ENCODE measurements around the gene MYO5A. TPM values are rescaled to one million over a fixed set of nuclear protein-coding genes. Genes with fewer than 3 reads are reported as not detected.

MYO5A gene
- total RNA-seq, 4 donors from 2014 or later, result 10.3 to 26.0 (median 22.7) TPM

GRCh38 chr15:52502608-52503007 lies 26.1 kb downstream of the MYO5A start:
- Histone ChIP-seq H3K4me1 (no peaks in the 10 kb centered on the region), H3K27ac (no peak overlapping the region), H3K9me3 (no peaks in the 10 kb centered on the region), H3K27me3 (no peaks in the 10 kb centered on the region), H3K4me3 (no peak overlapping the region), H3K36me3 (no peaks in the 10 kb centered on the region)
- no peak for DNase-seq
- TF ChIP-seq POLR2A (IDR thresholded peaks at IDR 0.05) (no peak), CTCF (IDR thresholded peaks at IDR 0.05) (no peak)
- intact Hi-C loops (cut with DNase I; ENCODE audit: low total_unique reads), result no loop called here

- intact Hi-C loops (cut with DNase I; ENCODE audit: low total_unique reads), result no loop called here
- TF ChIP-seq POLR2A (IDR thresholded peaks at IDR 0.05) (no peak), CTCF (IDR thresholded peaks at IDR 0.05) (no peak)
- H3K36me3 ChIP-seq, result no peaks in the 10 kb centered on the region
These were observed 29.2 kb downstream of the MYO5A start for GRCh38 chr15:52499506-52499905.

GRCh38 chr15:52498706-52499105 lies 30.0 kb downstream of the MYO5A start:
- H3K4me1 ChIP-seq, result no peaks in the 10 kb centered on the region
- no peaks in the 10 kb centered on the region for H3K27me3 ChIP-seq
- H3K27ac ChIP-seq, result no peak overlapping the region
- no peaks in the 10 kb centered on the region for H3K9me3 ChIP-seq
- H3K4me3 ChIP-seq, result no peak overlapping the region
- intact Hi-C loops (cut with DNase I; ENCODE audit: low total_unique reads), result no loop called here
- no peaks in the 10 kb centered on the region for H3K36me3 ChIP-seq
- no peak for DNase-seq
- TF ChIP-seq POLR2A (IDR thresholded peaks at IDR 0.05), result no peak

More at GRCh38 chr15:52499506-52499905, 29.2 kb downstream of the MYO5A start:
- Histone ChIP-seq H3K9me3 (no peaks in the 10 kb centered on the region), H3K27ac (no peak overlapping the region), H3K4me3 (no peak overlapping the region), H3K27me3 (no peaks in the 10 kb centered on the region), H3K4me1 (no peaks in the 10 kb centered on the region)
- no peak for DNase-seq

- Histone ChIP-seq H3K27me3 (no peaks in the 10 kb centered on the region), H3K9me3 (no peaks in the 10 kb centered on the region), H3K36me3 (no peaks in the 10 kb centered on the region), H3K4me3 (no peak overlapping the region), H3K27ac (no peak overlapping the region), H3K4me1 (no peaks in the 10 kb centered on the region)
- no peak for TF ChIP-seq CTCF (IDR thresholded peaks at IDR 0.05)
- no peak for TF ChIP-seq POLR2A (IDR thresholded peaks at IDR 0.05)
- intact Hi-C loops (cut with DNase I; ENCODE audit: low total_unique reads), result no loop called here
- no peak for DNase-seq
These were observed 31.8 kb downstream of the MYO5A start for GRCh38 chr15:52496776-52497470.

- Histone ChIP-seq H3K4me1 (no peaks in the 10 kb centered on the region), H3K9me3 (no peaks in the 10 kb centered on the region), H3K27ac (no peak overlapping the region), H3K4me3 (no peak overlapping the region), H3K27me3 (no peaks in the 10 kb centered on the region), H3K36me3 (no peaks in the 10 kb centered on the region)
- TF ChIP-seq POLR2A (IDR thresholded peaks at IDR 0.05) (no peak), CTCF (IDR thresholded peaks at IDR 0.05) (no peak)
- no peak for DNase-seq
- intact Hi-C loops (cut with DNase I; ENCODE audit: low total_unique reads), result no loop called here
These were observed 32.5 kb downstream of the MYO5A start for GRCh38 chr15:52496175-52496574.
